ENCODE results near the gene ANKHD1. TPM values are rescaled to one million over a fixed set of nuclear protein-coding genes. Genes with fewer than 3 reads are reported as not detected.

ANKHD1 gene
- total and polyA plus RNA-seq, 5 donors, result 36.1 to 69.1 (median 60.7) TPM

GRCh38 chr5:140544986-140545385 is 143.4 kb downstream of the ANKHD1 start:
- Histone ChIP-seq H3K4me3 (ENCODE audit: low read length) (no peak overlapping the region), H3K27ac (ENCODE audit: low read length) (no peak overlapping the region), H3K9me3 (ENCODE audit: control insufficient read depth, low read length) (no peaks in the 10 kb centered on the region), H3K27me3 (ENCODE audit: control insufficient read depth, insufficient read depth) (no peaks in the 10 kb centered on the region), H3K4me1 (ENCODE audit: control insufficient read depth, insufficient read depth, low read length) (peaks cover 21% of the 10 kb centered on the region)
- intact Hi-C loops (cut with DNase I), result loop anchor here in 1 of 4 donors (5.0 kb wide), 1 partner anchor 92 kb away; the partner anchor contains the start of gene TMCO6
- 97% methylated on average over 7 of the region's 7 CpGs for WGBS
- ATAC-seq, result no peak
- DNase-seq, result no peak

GRCh38 chr5:140545606-140546005 is 144.0 kb downstream of the ANKHD1 start:
- Histone ChIP-seq H3K4me1 (ENCODE audit: control insufficient read depth, insufficient read depth, low read length) (peaks cover 21% of the 10 kb centered on the region), H3K27ac (ENCODE audit: low read length) (no peak overlapping the region), H3K4me3 (ENCODE audit: low read length) (no peak overlapping the region), H3K27me3 (ENCODE audit: control insufficient read depth, insufficient read depth) (no peaks in the 10 kb centered on the region), H3K9me3 (ENCODE audit: control insufficient read depth, low read length) (no peaks in the 10 kb centered on the region)
- WGBS, result 98% methylated on average over 10 of the region's 10 CpGs
- intact Hi-C loops (cut with DNase I), result loop anchor here in 1 of 4 donors (5.0 kb wide), 1 partner anchor 92 kb away; the partner anchor contains the start of gene TMCO6
- no peak for ATAC-seq
- DNase-seq, result no peak

- Histone ChIP-seq H3K27ac (ENCODE audit: low read length) (peak overlapping the region; percentile 53), H3K27me3 (ENCODE audit: control insufficient read depth, insufficient read depth) (no peaks in the 10 kb centered on the region), H3K9me3 (ENCODE audit: control insufficient read depth, low read length) (no peaks in the 10 kb centered on the region), H3K4me3 (ENCODE audit: low read length) (no peak overlapping the region), H3K4me1 (ENCODE audit: control insufficient read depth, insufficient read depth, low read length) (peaks cover 21% of the 10 kb centered on the region)
- intact Hi-C loops (cut with DNase I), result loop anchor here in 1 of 4 donors (5.0 kb wide), 1 partner anchor 90 kb away; the partner anchor contains the start of gene TMCO6
- DNase-seq (peak in 1 of 3 donors; percentile 48), ATAC-seq (peak; percentile 0 to 1)
- 45% methylated on average over 13 of the region's 13 CpGs for WGBS
These were observed 145.3 kb downstream of the ANKHD1 start for GRCh38 chr5:140546851-140547507.

- peaks cover 21% of the 10 kb centered on the region for H3K4me1 ChIP-seq (ENCODE audit: control insufficient read depth, insufficient read depth, low read length)
- H3K9me3 ChIP-seq (ENCODE audit: control insufficient read depth, low read length), result no peaks in the 10 kb centered on the region
- no peaks in the 10 kb centered on the region for H3K27me3 ChIP-seq (ENCODE audit: control insufficient read depth, insufficient read depth)
- WGBS, result 2% methylated on average over 52 of the region's 52 CpGs
- intact Hi-C loops (cut with DNase I), result loop anchor here in 1 of 4 donors (5.0 kb wide), 1 partner anchor 90 kb away; the partner anchor contains the start of gene TMCO6
- H3K27ac ChIP-seq (ENCODE audit: low read length), result peak within 1 kb of the TSS; percentile 98
- H3K4me3 ChIP-seq (ENCODE audit: low read length), result peak within 1 kb of the TSS; percentile 56
- DNase-seq (peak; percentile 98 to 99 (median 99)), ATAC-seq (peak; percentile 95 to 96)
These were observed 146.1 kb downstream of the ANKHD1 start, which contains the start of gene EIF4EBP3 for GRCh38 chr5:140547508-140548299. TSS of gene EIF4EBP3 (plus strand) at chr5:140547662. CDS start at chr5:140547738, 76 bp downstream.

- DNase-seq (no peak), ATAC-seq (peak; percentile 76 to 78)
- 1% methylated on average over 5 of the region's 5 CpGs for WGBS
These were observed 146.7 kb downstream of the ANKHD1 start for GRCh38 chr5:140548300-140548688.

GRCh38 chr5:140548791-140549190 is 147.2 kb downstream of the ANKHD1 start:
- Histone ChIP-seq H3K4me3 (ENCODE audit: low read length) (no peak overlapping the region), H3K27ac (ENCODE audit: low read length) (peak overlapping the region; percentile 98), H3K4me1 (ENCODE audit: control insufficient read depth, insufficient read depth, low read length) (peaks cover 21% of the 10 kb centered on the region), H3K9me3 (ENCODE audit: control insufficient read depth, low read length) (no peaks in the 10 kb centered on the region), H3K27me3 (ENCODE audit: control insufficient read depth, insufficient read depth) (no peaks in the 10 kb centered on the region)
- 81% methylated on average over 7 of the region's 7 CpGs for WGBS
- intact Hi-C loops (cut with DNase I), result loop anchor here in 1 of 4 donors (5.0 kb wide), 1 partner anchor 89 kb away; the partner anchor contains the start of gene TMCO6
- ATAC-seq, result no peak
- DNase-seq, result no peak

More at GRCh38 chr5:140548300-140548688, 146.7 kb downstream of the ANKHD1 start:
- Histone ChIP-seq H3K9me3 (ENCODE audit: control insufficient read depth, low read length) (no peaks in the 10 kb centered on the region), H3K4me1 (ENCODE audit: control insufficient read depth, insufficient read depth, low read length) (peaks cover 21% of the 10 kb centered on the region), H3K27ac (ENCODE audit: low read length) (peak overlapping the region; percentile 98), H3K27me3 (ENCODE audit: control insufficient read depth, insufficient read depth) (no peaks in the 10 kb centered on the region), H3K4me3 (ENCODE audit: low read length) (peak overlapping the region; percentile 56)
- intact Hi-C loops (cut with DNase I), result loop anchor here in 1 of 4 donors (5.0 kb wide), 1 partner anchor 89 kb away; the partner anchor contains the start of gene TMCO6

GRCh38 chr5:140549237-140550144 is 147.9 kb downstream of the ANKHD1 start:
- H3K4me3 ChIP-seq (ENCODE audit: low read length), result no peak overlapping the region
- peak in 1 of 3 donors; percentile 67 for DNase-seq
- intact Hi-C loops (cut with DNase I), result loop anchor here in 1 of 4 donors (5.0 kb wide), 1 partner anchor 88 kb away; the partner anchor contains the start of gene TMCO6

GRCh38 chr5:140550147-140551079 is 148.8 kb downstream of the ANKHD1 start:
- Histone ChIP-seq H3K27ac (ENCODE audit: low read length) (peak overlapping the region; percentile 98), H3K4me1 (ENCODE audit: control insufficient read depth, insufficient read depth, low read length) (peaks cover 25% of the 10 kb centered on the region), H3K4me3 (ENCODE audit: low read length) (no peak overlapping the region), H3K9me3 (ENCODE audit: control insufficient read depth, low read length) (no peaks in the 10 kb centered on the region), H3K27me3 (ENCODE audit: control insufficient read depth, insufficient read depth) (no peaks in the 10 kb centered on the region)
- WGBS, result 83% methylated on average over 11 of the region's 11 CpGs
- DNase-seq, result no peak
- no peak for ATAC-seq
- intact Hi-C loops (cut with DNase I), result no loop called here

More at GRCh38 chr5:140549237-140550144, 147.9 kb downstream of the ANKHD1 start:
- WGBS, result 55% methylated on average over 3 of the region's 3 CpGs
- H3K4me1 ChIP-seq (ENCODE audit: control insufficient read depth, insufficient read depth, low read length), result peaks cover 23% of the 10 kb centered on the region
- H3K27ac ChIP-seq (ENCODE audit: low read length), result peak overlapping the region; percentile 98
- no peaks in the 10 kb centered on the region for H3K9me3 ChIP-seq (ENCODE audit: control insufficient read depth, low read length)
- H3K27me3 ChIP-seq (ENCODE audit: control insufficient read depth, insufficient read depth), result no peaks in the 10 kb centered on the region
- ATAC-seq, result peak in 1 of 2 donors; percentile 26

GRCh38 chr5:140551872-140552271 is 150.2 kb downstream of the ANKHD1 start:
- intact Hi-C loops (cut with DNase I), result no loop called here
- Histone ChIP-seq H3K4me3 (ENCODE audit: low read length) (no peak overlapping the region), H3K27ac (ENCODE audit: low read length) (no peak overlapping the region), H3K9me3 (ENCODE audit: control insufficient read depth, low read length) (no peaks in the 10 kb centered on the region), H3K4me1 (ENCODE audit: control insufficient read depth, insufficient read depth, low read length) (peaks cover 25% of the 10 kb centered on the region), H3K27me3 (ENCODE audit: control insufficient read depth, insufficient read depth) (no peaks in the 10 kb centered on the region)
- DNase-seq (no peak), ATAC-seq (no peak)
- 89% methylated on average over 4 of the region's 4 CpGs for WGBS
